ENCODE measurements around the gene FAM219A.

The FAM219A gene

GRCh38 chr9:34493972-34494535 lies 35.7 kb upstream of the FAM219A start:
- TF ChIP-seq ZBTB26 (tag by site-specific recombination; optimal IDR thresholded peaks at IDR 0.05) (no peak), SP3 (tag by site-specific recombination; IDR thresholded peaks at IDR 0.05) (no peak), ZFHX2 (tag by site-specific recombination; conservative IDR thresholded peaks at IDR 0.05) (peak; percentile 40; the same call in 1 of the 2 replicates), ZNF184 (tag by site-specific recombination; IDR thresholded peaks at IDR 0.05) (no peak), ZNF112 (tag by site-specific recombination; IDR thresholded peaks at IDR 0.05) (no peak), REST (tag by site-specific recombination; IDR thresholded peaks at IDR 0.05) (peak; percentile 95), ZEB2 (tag by site-specific recombination; IDR thresholded peaks at IDR 0.05) (no peak), ATF2 (tag by site-specific recombination; IDR thresholded peaks at IDR 0.05; ENCODE audit: low read depth) (no peak), PRDM1 (tag by site-specific recombination; IDR thresholded peaks at IDR 0.05) (no peak), ZBTB17 (tag by site-specific recombination; IDR thresholded peaks at IDR 0.05) (no peak), ZNF223 (tag by site-specific recombination; IDR thresholded peaks at IDR 0.05) (no peak), PRDM2 (tag by site-specific recombination; IDR thresholded peaks at IDR 0.05; ENCODE audit: borderline replicate concordance) (no peak), ZNF837 (tag by site-specific recombination; IDR thresholded peaks at IDR 0.05) (no peak), ZSCAN4 (tag by site-specific recombination; IDR thresholded peaks at IDR 0.05) (no peak), ZNF530 (tag by site-specific recombination; IDR thresholded peaks at IDR 0.05; ENCODE audit: low read depth) (no peak), ZSCAN16 (tag by site-specific recombination; IDR thresholded peaks at IDR 0.05) (no peak), ZNF404 (tag by site-specific recombination; IDR thresholded peaks at IDR 0.05) (no peak), ZNF280C (tag by site-specific recombination; IDR thresholded peaks at IDR 0.05) (no peak)
- no peaks in the 10 kb centered on the region for H3K9me3 ChIP-seq (ENCODE audit: control insufficient read depth, insufficient read depth, low read depth, low read length)
- H3K27ac ChIP-seq (ENCODE audit: extremely low read depth, low read depth, low read length): no peak overlapping the region
- no peak overlapping the region for H3K4me3 ChIP-seq (ENCODE audit: low read depth, low read length)
- POLR2A ChIA-PET: interaction anchor here (1.2 kb wide), 1 partner anchor 8 kb away, joined by 3 read pairs; no protein-coding TSS in a partner anchor
- CTCF ChIA-PET: interaction anchor here (1.1 to 2.7 kb wide), 4 partner anchors 55 to 115 kb away, joined by 3 to 12 read pairs (median 6); no protein-coding TSS in a partner anchor
- no peaks in the 10 kb centered on the region for H3K4me1 ChIP-seq (ENCODE audit: control insufficient read depth, insufficient read depth, low read length)
- H3K36me3 ChIP-seq (ENCODE audit: control insufficient read depth in 2 of 2, insufficient read depth in 1 of 2, low read length in 2 of 2): no peaks in the 10 kb centered on the region

All from HEK293 (cell line).